Aorta (tissue), 5 donors: Measurements from ENCODE around the gene NUP93. TPM values are rescaled to one million over a fixed set of nuclear protein-coding genes. Genes with fewer than 3 reads are reported as not detected.

Experiments
- ATAC-seq: fragments of 200-7000 bp; cut with Tn5 transposase; one replicate; pipeline ENCODE4 v1.9.1; 2022; ENCODE audit warnings: moderate library complexity; ENCODE audit not compliant: low FRiP score
- DNase-seq, 2 donors: peaks; one replicate each; pipeline ENCODE4 v3.0.0-alpha.2; 2020
- H3K27ac ChIP-seq, 2 donors: one replicate each; pipeline ENCODE4 v1.5.1; 2013; ENCODE audit warnings: low read length in 2 of 2, mild to moderate bottlenecking in 2 of 2, moderate library complexity in 2 of 2, control low read depth in 1 of 2, inconsistent platforms in 1 of 2, low read depth in 1 of 2
- H3K27me3 ChIP-seq, 2 donors: one replicate each; pipeline ENCODE4 v1.6.1; 2013; ENCODE audit warnings: control low read depth in 1 of 2, low read length in 1 of 2, mild to moderate bottlenecking in 1 of 2, moderate library complexity in 1 of 2; ENCODE audit not compliant: insufficient read depth in 2 of 2, control insufficient read depth in 1 of 2
- H3K36me3 ChIP-seq, 2 donors: one replicate each; pipeline ENCODE4 v1.6.1; 2013; ENCODE audit warnings: control low read depth in 1 of 2, low read length in 1 of 2, mild to moderate bottlenecking in 1 of 2; ENCODE audit not compliant: insufficient read depth in 2 of 2, control insufficient read depth in 1 of 2
- H3K4me1 ChIP-seq, 2 donors: one replicate each; pipeline ENCODE4 v1.6.1; 2013; ENCODE audit warnings: low read length in 2 of 2, control low read depth in 1 of 2, mild to moderate bottlenecking in 1 of 2, moderate library complexity in 1 of 2; ENCODE audit not compliant: insufficient read depth in 2 of 2, control insufficient read depth in 1 of 2
- H3K4me3 ChIP-seq, 2 donors: one replicate each; pipeline ENCODE4 v1.5.1; 2013; ENCODE audit warnings: low read length in 2 of 2, control low read depth in 1 of 2, mild to moderate bottlenecking in 1 of 2
- H3K9me3 ChIP-seq: one replicate; pipeline ENCODE4 v1.6.1; 2013; ENCODE audit warnings: mild to moderate bottlenecking, low read length; ENCODE audit not compliant: control insufficient read depth
- WGBS, 2 donors: extraction: QIAGEN DNeasy Blood & Tissue Kit; methylation state at CpG; one replicate each; pipeline ENCODE4 v1.1.7; 2013; 5-methylcytosine and 5-hydroxymethylcytosine counted together
- intact Hi-C, 2 donors: fragments of 100-400 bp; cut with DNase I; formaldehyde crosslinking; loops; one replicate each; pipeline versions ENCODE4 v1.14.2 to v1.15.0; 2022
- polyA plus RNA-seq, 2 donors: library from polyadenylated mRNA; stranded (reverse); fragments of 200-250 nt; gene quantifications; one replicate each; pipeline ENCODE4 v1.2.3, GENCODE V29; 2013
- total RNA-seq, 2 donors: library from RNA; stranded (reverse); fragmentation: NEBNext Ultra II Directional; extraction: Animal tissue kit (Norgen Biotek cat#: 25700); gene quantifications; one replicate each; pipeline ENCODE4 v1.2.1, GENCODE V29; 2021
- donor health status: healthy with polysubstance abuse.
- donor health status: Bipolar disorder and iron deficiency.
- donor health status: DM: no; HTN: no; CAD: no.
- donor health status: DM: no; HTN: no; CAD: no.
- donor health status: DM: yes; HTN: yes; CAD: no.

NUP93 gene
- total and polyA plus RNA-seq, 4 donors = 32.9 to 57.5 (median 43.8) TPM

GRCh38 chr16:56852968-56853367 lies 123.0 kb downstream of the NUP93 start:
- no peak for ATAC-seq
- Histone ChIP-seq H3K4me3 (no peak overlapping the region), H3K27ac (no peak overlapping the region), H3K4me1 (no peaks in the 10 kb centered on the region), H3K36me3 (no peaks in the 10 kb centered on the region), H3K9me3 (no peaks in the 10 kb centered on the region), H3K27me3 (no peaks in the 10 kb centered on the region)
- WGBS, 2 donors = 97 to 98% methylated on average over 11 of the region's 11 CpGs
- intact Hi-C loops = no loop called here
- DNase-seq = peak; percentile 17 to 57

- H3K27ac ChIP-seq = no peak overlapping the region
- no peaks in the 10 kb centered on the region for H3K27me3 ChIP-seq
- no peaks in the 10 kb centered on the region for H3K9me3 ChIP-seq
- peak; percentile 28 to 60 for DNase-seq
- no peaks in the 10 kb centered on the region for H3K4me1 ChIP-seq
- H3K36me3 ChIP-seq = no peaks in the 10 kb centered on the region
- intact Hi-C loops = no loop called here
- 95 to 98% methylated on average over 6 of the region's 6 CpGs for WGBS, 2 donors
- no peak for ATAC-seq
- no peak overlapping the region for H3K4me3 ChIP-seq
These were observed 125.3 kb downstream of the NUP93 start for GRCh38 chr16:56855201-56855600.

DNA sequence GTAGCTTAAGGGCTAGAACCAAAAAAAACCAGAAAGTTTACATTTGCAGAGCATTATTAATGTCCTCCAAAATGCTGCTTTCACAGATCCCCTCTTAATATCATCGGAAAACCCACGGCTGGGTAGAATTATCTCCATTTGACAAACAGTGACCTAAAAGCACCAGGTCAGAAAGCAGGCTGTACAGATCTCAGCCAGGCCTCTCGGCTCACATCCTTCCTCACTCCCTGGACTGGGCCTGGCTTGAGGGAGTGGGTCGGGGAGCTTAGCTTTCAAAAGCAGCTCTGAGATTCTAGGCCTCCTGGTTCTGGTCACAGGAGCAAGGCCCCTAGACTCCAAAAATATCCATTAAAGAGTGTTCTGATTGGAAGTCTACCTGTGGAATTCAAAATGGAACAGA lies 126.0 kb downstream of the NUP93 start:
- 84 to 86% methylated on average over 4 of the region's 4 CpGs for WGBS, 2 donors

GRCh38 chr16:56856876-56857447 lies 127.0 kb downstream of the NUP93 start:
- H3K4me3 ChIP-seq = no peak overlapping the region
- WGBS, 2 donors = 67 to 76% methylated on average over 6 of the region's 6 CpGs
- intact Hi-C loops = no loop called here

More for the DNA sequence above, 126.0 kb downstream of the NUP93 start:
- no peaks in the 10 kb centered on the region for H3K36me3 ChIP-seq
- ATAC-seq = no peak
- no peak for DNase-seq
- H3K27me3 ChIP-seq = no peaks in the 10 kb centered on the region
- no peaks in the 10 kb centered on the region for H3K4me1 ChIP-seq
- no peak overlapping the region for H3K27ac ChIP-seq
- no peaks in the 10 kb centered on the region for H3K9me3 ChIP-seq
- intact Hi-C loops = no loop called here
- no peak overlapping the region for H3K4me3 ChIP-seq

GRCh38 chr16:56858374-56858773 lies 128.4 kb downstream of the NUP93 start:
- H3K9me3 ChIP-seq = no peaks in the 10 kb centered on the region
- H3K4me1 ChIP-seq = no peaks in the 10 kb centered on the region
- intact Hi-C loops = no loop called here
- DNase-seq (peak in 1 of 2 donors; percentile 64), ATAC-seq (no peak)
- no peaks in the 10 kb centered on the region for H3K27me3 ChIP-seq
- no peak overlapping the region for H3K27ac ChIP-seq
- 95% methylated on average over 14 of the region's 14 CpGs for WGBS, 2 donors
- H3K4me3 ChIP-seq = no peak overlapping the region
- no peaks in the 10 kb centered on the region for H3K36me3 ChIP-seq

More at GRCh38 chr16:56856876-56857447, 127.0 kb downstream of the NUP93 start:
- no peak for DNase-seq
- no peak for ATAC-seq
- Histone ChIP-seq H3K4me1 (no peaks in the 10 kb centered on the region), H3K9me3 (no peaks in the 10 kb centered on the region), H3K27ac (no peak overlapping the region), H3K36me3 (no peaks in the 10 kb centered on the region), H3K27me3 (no peaks in the 10 kb centered on the region)

DNA sequence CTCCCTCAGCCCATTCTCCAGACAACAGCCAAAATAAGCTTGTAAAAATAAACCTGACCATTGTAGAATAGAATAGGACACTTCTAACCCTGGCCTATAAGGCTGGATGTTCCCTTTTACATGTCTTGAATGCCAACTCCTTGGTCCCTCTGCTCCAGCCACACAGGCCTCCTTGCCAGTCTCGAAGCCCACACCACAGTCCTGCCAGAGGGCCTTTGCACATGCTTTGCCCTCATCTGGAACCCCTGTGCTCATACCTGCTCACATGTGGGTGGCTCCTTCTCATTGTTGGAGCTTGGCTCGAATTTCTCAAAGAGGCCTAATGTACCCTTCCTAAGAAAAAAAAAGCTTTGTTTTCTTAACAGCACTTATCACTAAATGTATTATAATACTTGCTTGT lies 129.7 kb downstream of the NUP93 start:
- no peak overlapping the region for H3K27ac ChIP-seq
- 90 to 94% methylated on average over 2 of the region's 2 CpGs for WGBS, 2 donors
- DNase-seq (no peak), ATAC-seq (no peak)
- H3K4me3 ChIP-seq = no peak overlapping the region
- no peaks in the 10 kb centered on the region for H3K4me1 ChIP-seq
- intact Hi-C loops = no loop called here
- no peaks in the 10 kb centered on the region for H3K9me3 ChIP-seq
- H3K36me3 ChIP-seq = no peaks in the 10 kb centered on the region
- H3K27me3 ChIP-seq = no peaks in the 10 kb centered on the region

DNA sequence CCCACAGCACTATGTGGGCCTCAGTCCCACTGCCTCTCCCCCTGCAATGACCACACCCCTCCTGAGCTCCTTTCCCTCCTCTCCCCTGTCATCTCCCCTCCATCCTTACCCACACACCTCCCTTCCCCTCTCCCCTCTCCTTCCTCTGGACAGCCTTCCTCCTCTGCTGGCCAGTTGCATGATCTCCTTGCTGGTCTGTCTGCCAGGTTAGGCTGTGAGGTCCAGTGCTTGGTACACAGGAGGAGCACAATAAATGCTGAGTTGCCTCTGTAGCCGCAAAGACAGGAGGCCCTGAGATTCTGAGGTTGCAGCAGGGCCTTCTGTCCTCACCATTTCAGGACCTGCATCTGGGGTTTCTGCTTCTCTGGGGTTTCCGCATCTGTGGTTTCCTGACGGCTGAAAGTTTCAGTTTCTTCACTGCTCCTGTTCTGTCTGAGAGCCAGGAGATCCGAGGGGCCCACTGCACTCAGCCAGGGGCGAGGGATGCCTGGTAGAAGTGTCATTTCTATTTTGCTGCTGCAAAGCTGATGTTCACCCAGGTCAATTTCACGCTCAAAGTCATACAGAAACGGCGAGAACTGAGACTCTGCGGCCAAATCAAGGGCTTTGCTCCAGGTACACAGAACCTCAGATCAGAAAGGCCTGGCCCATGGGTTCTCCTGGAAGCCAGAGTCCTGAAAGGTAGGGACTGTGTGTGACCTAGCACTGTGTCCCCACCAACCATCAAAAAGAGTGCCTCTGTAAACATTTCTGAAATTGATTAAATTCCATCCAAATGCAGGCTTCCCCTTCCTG lies 130.5 kb downstream of the NUP93 start:
- no peak overlapping the region for H3K4me3 ChIP-seq
- no peaks in the 10 kb centered on the region for H3K27me3 ChIP-seq
- no peak overlapping the region for H3K27ac ChIP-seq
- ATAC-seq = no peak
- 76 to 77% methylated on average over 9 of the region's 9 CpGs for WGBS, 2 donors
- H3K4me1 ChIP-seq = no peaks in the 10 kb centered on the region
- no peak for DNase-seq
- H3K9me3 ChIP-seq = no peaks in the 10 kb centered on the region
- intact Hi-C loops = no loop called here
- H3K36me3 ChIP-seq = no peaks in the 10 kb centered on the region

GRCh38 chr16:56861092-56861610 lies 131.2 kb downstream of the NUP93 start:
- H3K4me3 ChIP-seq = no peak overlapping the region
- ATAC-seq = no peak
- no peak for DNase-seq
- no peak overlapping the region for H3K27ac ChIP-seq
- no peaks in the 10 kb centered on the region for H3K4me1 ChIP-seq
- WGBS, 2 donors = 64 to 72% methylated on average over 3 of the region's 3 CpGs
- intact Hi-C loops = no loop called here
- H3K36me3 ChIP-seq = no peaks in the 10 kb centered on the region
- no peaks in the 10 kb centered on the region for H3K9me3 ChIP-seq
- no peaks in the 10 kb centered on the region for H3K27me3 ChIP-seq

GRCh38 chr16:56861756-56862155 lies 131.8 kb downstream of the NUP93 start:
- no peaks in the 10 kb centered on the region for H3K9me3 ChIP-seq
- no peak for DNase-seq
- 96% methylated on average over 8 of the region's 8 CpGs for WGBS, 2 donors
- H3K4me1 ChIP-seq = no peaks in the 10 kb centered on the region
- no peaks in the 10 kb centered on the region for H3K36me3 ChIP-seq
- H3K4me3 ChIP-seq = no peak overlapping the region
- intact Hi-C loops = no loop called here
- no peaks in the 10 kb centered on the region for H3K27me3 ChIP-seq
- no peak for ATAC-seq
- no peak overlapping the region for H3K27ac ChIP-seq
